Measurements from ENCODE around the gene PSMA7. TPM values are rescaled to one million over a fixed set of nuclear protein-coding genes. Genes with fewer than 3 reads are reported as not detected.

The PSMA7 gene
- total and polyA plus RNA-seq, 4 donors, result 109 to 342 (median 196) TPM

DNA sequence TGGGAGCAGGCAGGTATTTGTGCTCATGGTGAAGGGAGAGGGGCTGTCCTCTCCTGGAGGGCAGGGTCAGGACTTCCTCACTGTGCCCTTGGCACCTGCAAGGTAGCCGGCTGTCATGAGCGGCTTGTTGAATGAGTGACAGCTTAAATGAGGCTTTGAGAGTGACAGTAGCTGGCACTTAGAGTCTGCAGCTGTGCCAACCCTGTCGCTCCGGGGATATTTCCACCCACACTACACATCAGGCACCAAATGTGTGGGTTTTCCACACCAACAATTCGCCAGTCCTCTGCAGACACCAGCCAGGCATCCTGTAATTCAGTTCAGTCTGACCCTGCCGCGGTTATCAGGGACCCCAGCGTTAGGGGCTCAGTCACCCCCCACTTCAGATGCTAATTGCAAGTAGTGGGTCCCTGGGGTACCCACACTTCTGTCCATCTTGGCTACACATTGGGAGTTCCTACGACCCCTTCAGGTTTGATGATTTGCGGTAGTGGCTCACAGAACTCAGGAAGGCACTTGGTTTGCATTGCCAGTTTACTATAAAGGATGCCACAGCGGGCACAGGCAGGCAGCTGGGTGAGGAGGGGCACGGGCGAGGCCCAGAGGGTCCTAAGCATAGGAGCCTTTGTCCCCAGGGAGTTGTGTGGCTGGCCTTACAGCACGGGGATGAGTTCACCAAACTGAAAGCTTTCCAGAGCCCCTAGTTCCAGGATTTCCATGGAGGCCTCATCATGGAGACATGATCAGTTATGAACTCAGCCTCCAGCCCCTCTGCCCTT lies 48.8 kb upstream of the PSMA7 start:
- Histone ChIP-seq H3K4me3 (ENCODE audit: low read depth in 1 of 3, low read length in 3 of 3) (no peak overlapping the region), H3K36me3 (ENCODE audit: control insufficient read depth in 4 of 4, insufficient read depth in 3 of 4, low read depth in 1 of 4, low read length in 3 of 4) (peaks cover 0 to 15% (median 10%) of the 10 kb centered on the region in 4 donors), H3K9ac (ENCODE audit: low read depth in 1 of 2, low read length in 2 of 2) (no peak overlapping the region), H3K27me3 (ENCODE audit: control insufficient read depth in 4 of 4, insufficient read depth in 4 of 4, low read length in 3 of 4) (no peaks in the 10 kb centered on the region), H3K9me3 (ENCODE audit: control insufficient read depth in 4 of 4, low read length in 3 of 4) (no peaks in the 10 kb centered on the region), H3K4me1 (ENCODE audit: control insufficient read depth in 4 of 4, insufficient read depth in 4 of 4, low read length in 3 of 4) (peaks cover 0 to 16% (median 10%) of the 10 kb centered on the region in 4 donors), H3K27ac (ENCODE audit: low read depth in 1 of 2, low read length in 2 of 2) (no peak overlapping the region)
- no peak for DNase-seq (ENCODE audit: low spot score)
- TF ChIP-seq FOXA2 (IDR thresholded peaks at IDR 0.05), result no peak
- no peak for TF ChIP-seq NR2F2 (IDR thresholded peaks at IDR 0.05)
- TF ChIP-seq HNF4A (conservative IDR thresholded peaks at IDR 0.05), result no peak
- no peak for TF ChIP-seq JUND (IDR thresholded peaks at IDR 0.05)
- TF ChIP-seq RAD21 (IDR thresholded peaks at IDR 0.05), result no peak
- TF ChIP-seq, protein P1, sequence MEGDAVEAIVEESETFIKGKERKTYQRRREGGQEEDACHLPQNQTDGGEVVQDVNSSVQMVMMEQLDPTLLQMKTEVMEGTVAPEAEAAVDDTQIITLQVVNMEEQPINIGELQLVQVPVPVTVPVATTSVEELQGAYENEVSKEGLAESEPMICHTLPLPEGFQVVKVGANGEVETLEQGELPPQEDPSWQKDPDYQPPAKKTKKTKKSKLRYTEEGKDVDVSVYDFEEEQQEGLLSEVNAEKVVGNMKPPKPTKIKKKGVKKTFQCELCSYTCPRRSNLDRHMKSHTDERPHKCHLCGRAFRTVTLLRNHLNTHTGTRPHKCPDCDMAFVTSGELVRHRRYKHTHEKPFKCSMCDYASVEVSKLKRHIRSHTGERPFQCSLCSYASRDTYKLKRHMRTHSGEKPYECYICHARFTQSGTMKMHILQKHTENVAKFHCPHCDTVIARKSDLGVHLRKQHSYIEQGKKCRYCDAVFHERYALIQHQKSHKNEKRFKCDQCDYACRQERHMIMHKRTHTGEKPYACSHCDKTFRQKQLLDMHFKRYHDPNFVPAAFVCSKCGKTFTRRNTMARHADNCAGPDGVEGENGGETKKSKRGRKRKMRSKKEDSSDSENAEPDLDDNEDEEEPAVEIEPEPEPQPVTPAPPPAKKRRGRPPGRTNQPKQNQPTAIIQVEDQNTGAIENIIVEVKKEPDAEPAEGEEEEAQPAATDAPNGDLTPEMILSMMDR (IDR thresholded peaks at IDR 0.05; ENCODE audit: low read depth, low read length, missing input control), result no peak
- TF ChIP-seq, protein P2, sequence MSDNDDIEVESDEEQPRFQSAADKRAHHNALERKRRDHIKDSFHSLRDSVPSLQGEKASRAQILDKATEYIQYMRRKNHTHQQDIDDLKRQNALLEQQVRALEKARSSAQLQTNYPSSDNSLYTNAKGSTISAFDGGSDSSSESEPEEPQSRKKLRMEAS (IDR thresholded peaks at IDR 0.05), result no peak
- 88% methylated on average over 14 of the region's 14 CpGs for WGBS

DNA sequence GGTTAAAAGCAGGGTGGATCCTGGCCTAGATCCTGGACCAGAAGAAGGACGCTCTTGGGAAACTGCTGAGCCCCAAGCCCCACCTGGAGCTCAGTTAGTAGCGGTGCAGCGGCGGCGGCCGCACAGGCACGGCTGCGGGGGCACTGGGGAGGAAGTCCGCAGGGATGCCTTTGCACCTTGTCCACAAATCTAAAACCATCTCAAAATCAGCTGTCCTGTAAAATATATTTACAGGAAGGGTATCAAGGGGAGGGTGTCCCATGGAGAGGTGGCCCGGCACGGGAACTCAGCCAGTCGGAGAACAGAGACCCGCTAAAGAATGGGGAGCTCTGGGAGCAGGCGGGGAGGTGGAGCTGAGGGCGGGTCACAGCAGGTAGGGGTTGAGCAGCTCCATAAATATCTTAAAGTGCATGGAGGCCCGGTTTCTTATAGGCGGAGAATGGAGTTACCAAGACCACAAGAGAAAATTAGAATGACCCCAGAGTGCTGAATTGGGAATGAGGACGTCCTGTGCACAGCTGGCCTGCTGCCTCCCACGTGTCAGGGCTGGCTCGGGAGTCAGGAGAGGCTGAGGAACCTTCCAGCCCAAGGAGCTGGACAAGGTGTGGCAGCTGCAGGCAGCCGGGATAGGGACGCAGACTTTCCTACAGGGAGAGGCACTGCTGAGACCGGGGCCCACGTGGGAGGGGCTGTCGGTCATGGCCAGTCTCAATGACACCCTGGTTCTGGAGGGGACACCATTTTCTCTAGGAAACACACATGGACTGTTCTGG lies 47.6 kb upstream of the PSMA7 start:
- no peaks in the 10 kb centered on the region for H3K27me3 ChIP-seq (ENCODE audit: control insufficient read depth in 4 of 4, insufficient read depth in 4 of 4, low read length in 3 of 4)
- peaks cover 0 to 13% (median 8%) of the 10 kb centered on the region in 4 donors for H3K36me3 ChIP-seq (ENCODE audit: control insufficient read depth in 4 of 4, insufficient read depth in 3 of 4, low read depth in 1 of 4, low read length in 3 of 4)
- no peaks in the 10 kb centered on the region for H3K9me3 ChIP-seq (ENCODE audit: control insufficient read depth in 4 of 4, low read length in 3 of 4)
- no peak overlapping the region for H3K9ac ChIP-seq (ENCODE audit: low read depth in 1 of 2, low read length in 2 of 2)
- no peak for DNase-seq (ENCODE audit: low spot score)
- TF ChIP-seq, protein P1 (IDR thresholded peaks at IDR 0.05; ENCODE audit: low read depth, low read length, missing input control), result no peak
- TF ChIP-seq HNF4A (conservative IDR thresholded peaks at IDR 0.05), result no peak
- no peak for TF ChIP-seq NR2F2 (IDR thresholded peaks at IDR 0.05)
- no peak for TF ChIP-seq EGR1 (IDR thresholded peaks at IDR 0.05; ENCODE audit: low read depth in 2 of 2)
- no peak for TF ChIP-seq YY1 (IDR thresholded peaks at IDR 0.05)
- TF ChIP-seq, protein P3, sequence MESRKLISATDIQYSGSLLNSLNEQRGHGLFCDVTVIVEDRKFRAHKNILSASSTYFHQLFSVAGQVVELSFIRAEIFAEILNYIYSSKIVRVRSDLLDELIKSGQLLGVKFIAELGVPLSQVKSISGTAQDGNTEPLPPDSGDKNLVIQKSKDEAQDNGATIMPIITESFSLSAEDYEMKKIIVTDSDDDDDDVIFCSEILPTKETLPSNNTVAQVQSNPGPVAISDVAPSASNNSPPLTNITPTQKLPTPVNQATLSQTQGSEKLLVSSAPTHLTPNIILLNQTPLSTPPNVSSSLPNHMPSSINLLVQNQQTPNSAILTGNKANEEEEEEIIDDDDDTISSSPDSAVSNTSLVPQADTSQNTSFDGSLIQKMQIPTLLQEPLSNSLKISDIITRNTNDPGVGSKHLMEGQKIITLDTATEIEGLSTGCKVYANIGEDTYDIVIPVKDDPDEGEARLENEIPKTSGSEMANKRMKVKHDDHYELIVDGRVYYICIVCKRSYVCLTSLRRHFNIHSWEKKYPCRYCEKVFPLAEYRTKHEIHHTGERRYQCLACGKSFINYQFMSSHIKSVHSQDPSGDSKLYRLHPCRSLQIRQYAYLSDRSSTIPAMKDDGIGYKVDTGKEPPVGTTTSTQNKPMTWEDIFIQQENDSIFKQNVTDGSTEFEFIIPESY (IDR thresholded peaks at IDR 0.05), result no peak
- no peak for TF ChIP-seq HNF4G (IDR thresholded peaks at IDR 0.05)
- TF ChIP-seq, protein P2 (IDR thresholded peaks at IDR 0.05), result no peak
- no peak for TF ChIP-seq RXRA (IDR thresholded peaks at IDR 0.05)
- TF ChIP-seq FOXA1 (IDR thresholded peaks at IDR 0.05), result no peak
- TF ChIP-seq, protein P4, sequence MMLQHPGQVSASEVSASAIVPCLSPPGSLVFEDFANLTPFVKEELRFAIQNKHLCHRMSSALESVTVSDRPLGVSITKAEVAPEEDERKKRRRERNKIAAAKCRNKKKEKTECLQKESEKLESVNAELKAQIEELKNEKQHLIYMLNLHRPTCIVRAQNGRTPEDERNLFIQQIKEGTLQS (IDR thresholded peaks at IDR 0.05), result no peak
- no peak for TF ChIP-seq JUND (IDR thresholded peaks at IDR 0.05)
- TF ChIP-seq, protein P5, sequence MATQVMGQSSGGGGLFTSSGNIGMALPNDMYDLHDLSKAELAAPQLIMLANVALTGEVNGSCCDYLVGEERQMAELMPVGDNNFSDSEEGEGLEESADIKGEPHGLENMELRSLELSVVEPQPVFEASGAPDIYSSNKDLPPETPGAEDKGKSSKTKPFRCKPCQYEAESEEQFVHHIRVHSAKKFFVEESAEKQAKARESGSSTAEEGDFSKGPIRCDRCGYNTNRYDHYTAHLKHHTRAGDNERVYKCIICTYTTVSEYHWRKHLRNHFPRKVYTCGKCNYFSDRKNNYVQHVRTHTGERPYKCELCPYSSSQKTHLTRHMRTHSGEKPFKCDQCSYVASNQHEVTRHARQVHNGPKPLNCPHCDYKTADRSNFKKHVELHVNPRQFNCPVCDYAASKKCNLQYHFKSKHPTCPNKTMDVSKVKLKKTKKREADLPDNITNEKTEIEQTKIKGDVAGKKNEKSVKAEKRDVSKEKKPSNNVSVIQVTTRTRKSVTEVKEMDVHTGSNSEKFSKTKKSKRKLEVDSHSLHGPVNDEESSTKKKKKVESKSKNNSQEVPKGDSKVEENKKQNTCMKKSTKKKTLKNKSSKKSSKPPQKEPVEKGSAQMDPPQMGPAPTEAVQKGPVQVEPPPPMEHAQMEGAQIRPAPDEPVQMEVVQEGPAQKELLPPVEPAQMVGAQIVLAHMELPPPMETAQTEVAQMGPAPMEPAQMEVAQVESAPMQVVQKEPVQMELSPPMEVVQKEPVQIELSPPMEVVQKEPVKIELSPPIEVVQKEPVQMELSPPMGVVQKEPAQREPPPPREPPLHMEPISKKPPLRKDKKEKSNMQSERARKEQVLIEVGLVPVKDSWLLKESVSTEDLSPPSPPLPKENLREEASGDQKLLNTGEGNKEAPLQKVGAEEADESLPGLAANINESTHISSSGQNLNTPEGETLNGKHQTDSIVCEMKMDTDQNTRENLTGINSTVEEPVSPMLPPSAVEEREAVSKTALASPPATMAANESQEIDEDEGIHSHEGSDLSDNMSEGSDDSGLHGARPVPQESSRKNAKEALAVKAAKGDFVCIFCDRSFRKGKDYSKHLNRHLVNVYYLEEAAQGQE (IDR thresholded peaks at IDR 0.05), result no peak
- no peak for TF ChIP-seq TAF1 (conservative IDR thresholded peaks at IDR 0.05)
- no peak for TF ChIP-seq SP1 (IDR thresholded peaks at IDR 0.05)
- TF ChIP-seq RAD21 (IDR thresholded peaks at IDR 0.05), result no peak
- no peak for TF ChIP-seq GABPA (IDR thresholded peaks at IDR 0.05 in 1 of 2, conservative IDR thresholded peaks at IDR 0.05 in 1 of 2)
- H3K4me1 ChIP-seq (ENCODE audit: control insufficient read depth in 4 of 4, insufficient read depth in 4 of 4, low read length in 3 of 4), result peaks cover 0 to 21% (median 16%) of the 10 kb centered on the region in 4 donors
- WGBS, result 94% methylated on average over 25 of the region's 25 CpGs
- H3K4me3 ChIP-seq (ENCODE audit: low read depth in 1 of 3, low read length in 3 of 3), result no peak overlapping the region
- no peak overlapping the region for H3K27ac ChIP-seq (ENCODE audit: low read depth in 1 of 2, low read length in 2 of 2)

Measured in liver (tissue), 9 donors.